ENCODE results near the gene CCDC85C.
A peak's percentile ranks its signal among the peaks of the same experiment; 100 is the strongest.

Gene CCDC85C

GRCh38 chr14:99570544-99571302 is 33.3 kb downstream of the CCDC85C start:
- no peak for DNase-seq

- DNase-seq = no peak
Observed at GRCh38 chr14:99569725-99570543, 34.1 kb downstream of the CCDC85C start.

GRCh38 chr14:99568567-99569560 is 35.1 kb downstream of the CCDC85C start:
- peak; percentile 67 for DNase-seq

- no peak for DNase-seq
Observed at GRCh38 chr14:99566390-99567354, 37.3 kb downstream of the CCDC85C start.

GRCh38 chr14:99566009-99566389 is 38.0 kb downstream of the CCDC85C start:
- no peak for DNase-seq

GRCh38 chr14:99565383-99565782 is 38.6 kb downstream of the CCDC85C start:
- DNase-seq = no peak

- DNase-seq = no peak
Observed at GRCh38 chr14:99564926-99565259, 39.1 kb downstream of the CCDC85C start.

GRCh38 chr14:99564256-99564925 is 39.6 kb downstream of the CCDC85C start:
- DNase-seq = peak; percentile 74

- DNase-seq = no peak
Observed at GRCh38 chr14:99563749-99564129, 40.3 kb downstream of the CCDC85C start.

GRCh38 chr14:99562856-99563748 is 40.9 kb downstream of the CCDC85C start:
- peak; percentile 62 for DNase-seq

GRCh38 chr14:99561864-99562263 is 42.1 kb downstream of the CCDC85C start:
- DNase-seq = no peak

- no peak for DNase-seq
Observed at GRCh38 chr14:99560922-99561683, 42.9 kb downstream of the CCDC85C start.

GRCh38 chr14:99560403-99560802 is 43.6 kb downstream of the CCDC85C start:
- DNase-seq = no peak

GRCh38 chr14:99559286-99559990 is 44.6 kb downstream of the CCDC85C start:
- peak; percentile 81 for DNase-seq

- DNase-seq = no peak
Observed at GRCh38 chr14:99556134-99556791, 47.7 kb downstream of the CCDC85C start.

- DNase-seq = no peak
Observed at GRCh38 chr14:99554757-99555531, 49.1 kb downstream of the CCDC85C start.

- DNase-seq = no peak
Observed at GRCh38 chr14:99554184-99554583, 49.8 kb downstream of the CCDC85C start.
